Lower leg skin (tissue), 3 donors: ENCODE results near the gene CACNA1S.

ENCODE experiments used
- CTCF ChIP-seq, 3 donors: fragments of 450-650 bp; IDR thresholded peaks; one replicate each; pipeline ENCODE4 v1.5.1; 2016; ENCODE audit warnings: antibody characterized with exemption in 3 of 3, mild to moderate bottlenecking in 3 of 3, moderate library complexity in 2 of 3
- POLR2A ChIP-seq, 2 donors: fragments of 450-650 bp; IDR thresholded peaks; one replicate each; pipeline ENCODE4 v1.6.1; 2016 to 2017; ENCODE audit warnings: antibody characterized with exemption in 2 of 2, mild to moderate bottlenecking in 1 of 2, moderate library complexity in 1 of 2

- TF ChIP-seq POLR2A (IDR thresholded peaks at IDR 0.05) (no peak), CTCF (IDR thresholded peaks at IDR 0.05) (no peak)
Observed at GRCh38 chr1:201139756-201140155, 27.5 kb upstream of the CACNA1S start.
